ENCODE measurements around the gene VASH2. TPM values are rescaled to one million over a fixed set of nuclear protein-coding genes. Genes with fewer than 3 reads are reported as not detected.

VASH2 gene
- total RNA-seq, 1 donor from 2014 or later = not detected

GRCh38 chr1:212951126-212951946, 995 bp downstream of the VASH2 start:
- FAIRE-seq = no peak
- Histone ChIP-seq H3K4me3 (ENCODE audit: low read depth, low read length) (peak overlapping the region; percentile 27), H3K36me3 (ENCODE audit: control insufficient read depth, insufficient read depth, low read length) (no peaks in the 10 kb centered on the region), H3K27me3 (ENCODE audit: control insufficient read depth, insufficient read depth, low read length) (peaks cover 25% of the 10 kb centered on the region)
- no peak for TF ChIP-seq CTCF (IDR thresholded peaks at IDR 0.05; ENCODE audit: insufficient read depth, low read length, severe bottlenecking)
- no peak for DNase-seq (ENCODE audit: low read depth)

GRCh38 chr1:212951947-212952640, 1.8 kb downstream of the VASH2 start:
- Histone ChIP-seq H3K4me3 (ENCODE audit: low read depth, low read length) (no peak overlapping the region), H3K36me3 (ENCODE audit: control insufficient read depth, insufficient read depth, low read length) (no peaks in the 10 kb centered on the region), H3K27me3 (ENCODE audit: control insufficient read depth, insufficient read depth, low read length) (peaks cover 25% of the 10 kb centered on the region)
- DNase-seq (ENCODE audit: low read depth) = no peak
- FAIRE-seq = no peak
- TF ChIP-seq CTCF (IDR thresholded peaks at IDR 0.05; ENCODE audit: insufficient read depth, low read length, severe bottlenecking) = no peak

GRCh38 chr1:212952641-212952976, 2.3 kb downstream of the VASH2 start:
- Histone ChIP-seq H3K36me3 (ENCODE audit: control insufficient read depth, insufficient read depth, low read length) (no peaks in the 10 kb centered on the region), H3K27me3 (ENCODE audit: control insufficient read depth, insufficient read depth, low read length) (peaks cover 25% of the 10 kb centered on the region), H3K4me3 (ENCODE audit: low read depth, low read length) (no peak overlapping the region)
- FAIRE-seq (no peak), DNase-seq (ENCODE audit: low read depth) (no peak)
- TF ChIP-seq CTCF (IDR thresholded peaks at IDR 0.05; ENCODE audit: insufficient read depth, low read length, severe bottlenecking) = no peak

- Histone ChIP-seq H3K4me3 (ENCODE audit: low read depth, low read length) (no peak overlapping the region), H3K36me3 (ENCODE audit: control insufficient read depth, insufficient read depth, low read length) (no peaks in the 10 kb centered on the region), H3K27me3 (ENCODE audit: control insufficient read depth, insufficient read depth, low read length) (peaks cover 25% of the 10 kb centered on the region)
- no peak for DNase-seq (ENCODE audit: low read depth)
- no peak for FAIRE-seq
- no peak for TF ChIP-seq CTCF (IDR thresholded peaks at IDR 0.05; ENCODE audit: insufficient read depth, low read length, severe bottlenecking)
These were observed 3.0 kb downstream of the VASH2 start for GRCh38 chr1:212953321-212953720.

- TF ChIP-seq CTCF (IDR thresholded peaks at IDR 0.05; ENCODE audit: insufficient read depth, low read length, severe bottlenecking) = no peak
- FAIRE-seq (no peak), DNase-seq (ENCODE audit: low read depth) (no peak)
- Histone ChIP-seq H3K36me3 (ENCODE audit: control insufficient read depth, insufficient read depth, low read length) (no peaks in the 10 kb centered on the region), H3K4me3 (ENCODE audit: low read depth, low read length) (no peak overlapping the region), H3K27me3 (ENCODE audit: control insufficient read depth, insufficient read depth, low read length) (peaks cover 22% of the 10 kb centered on the region)
These were observed 4.2 kb downstream of the VASH2 start for GRCh38 chr1:212954514-212954913.
